Ovary (tissue), 9 donors: ENCODE results near the gene TXNDC17. TPM values are rescaled to one million over a fixed set of nuclear protein-coding genes. Genes with fewer than 3 reads are reported as not detected.

ENCODE experiments used
- DNase-seq, 5 donors: peaks; one replicate each; pipeline ENCODE4 v3.0.0-alpha.2; 2019 to 2020
- H3K27ac ChIP-seq, 2 donors: fragments of 200-600 bp; one replicate each; pipeline versions ENCODE4 v1.5.1 to v1.8.0; 2019 to 2022
- H3K27me3 ChIP-seq: fragments of 200-600 bp; one replicate; pipeline ENCODE4 v1.8.0; 2022
- H3K36me3 ChIP-seq: fragments of 200-600 bp; sonication (generic); one replicate; pipeline ENCODE4 v1.5.1; 2019
- H3K4me1 ChIP-seq: one replicate; pipeline ENCODE4 v1.8.1; 2013; ENCODE audit warnings: mild to moderate bottlenecking, moderate library complexity; ENCODE audit not compliant: insufficient read depth
- H3K4me3 ChIP-seq: fragments of 200-600 bp; sonication (generic); one replicate; pipeline ENCODE4 v1.5.1; 2017
- H3K9me3 ChIP-seq, 2 donors: fragments of 200-600 bp in 1 of 2; sonication (generic) in 1 of 2; one replicate each; pipeline versions ENCODE4 v1.5.1 to v1.8.1; 2013 to 2019; ENCODE audit warnings: mild to moderate bottlenecking in 1 of 2, moderate library complexity in 1 of 2
- EP300 ChIP-seq: sonication (generic); formaldehyde crosslinking; IDR thresholded peaks from one replicate; pipeline ENCODE4 v1.6.1; 2017; ENCODE audit warnings: antibody characterized with exemption
- POLR2A ChIP-seq: fragments of 450-650 bp; IDR thresholded peaks from one replicate; pipeline ENCODE4 v1.6.1; 2017; ENCODE audit warnings: antibody characterized with exemption, mild to moderate bottlenecking, moderate library complexity
- WGBS, 3 donors: extraction: QIAGEN DNeasy Blood & Tissue Kit in 1 of 3; methylation state at CpG; one replicate each; pipeline versions ENCODE4 v1.1.5 to v1.1.7; 2013 to 2017; 5-methylcytosine and 5-hydroxymethylcytosine counted together
- intact Hi-C, 4 donors: fragments of 100-400 bp; cut with DNase I; formaldehyde crosslinking; loops; one replicate each; pipeline versions ENCODE4 v1.11.0 to v1.15.1; 2022 to 2023
- polyA plus RNA-seq, 2 donors: library from polyadenylated mRNA; stranded (reverse); fragments of 200-250 nt in 1 of 2; fragments of 350-450 nt in 1 of 2; fragmentation: Illumina TruSeq in 1 of 2; extraction: RNeasy Lipid Tissue Mini Kit (QIAGEN cat#74804) in 1 of 2; gene quantifications; one replicate each; pipeline ENCODE4 v1.2.3, GENCODE V29; 2013 to 2014
- total RNA-seq, 7 donors: library from RNA; depleted of rRNA in 2 of 7; stranded (reverse); fragments of >200 nt in 2 of 7; fragmentation: NEBNext Ultra II Directional in 3 of 7; extraction: Animal tissue kit (Norgen Biotek cat#: 25700) in 3 of 7; gene quantifications; one replicate each; pipeline versions ENCODE4 v1.1.0 to v1.2.4, GENCODE V29; 2016 to 2023
- TF ChIP-seq, protein P1 (sequence below), 3 donors: fragments of 450-650 bp in 2 of 3; fragments of 200-600 bp in 1 of 3; IDR thresholded peaks; one replicate each; pipeline versions ENCODE4 v1.5.1 to v1.8.0; 2016 to 2022; ENCODE audit warnings: antibody characterized with exemption in 3 of 3, mild to moderate bottlenecking in 1 of 3
- donor health status: DM: no; HTN: no; CAD: no; lungs with moderate emphysema.
- donor health status: DM: no; HTN: no; CAD: no.
- donor health status: Bipolar disorder and iron deficiency.
- donor health status: DM: yes; HTN: yes; CAD: no.
- donor health status: DM: no; HTN: no; CAD: no.
- donor health status: DM: yes; HTN: yes; CAD: no.

TXNDC17 gene
- total and polyA plus RNA-seq, 9 donors, result 19.0 to 104 (median 41.3) TPM

DNA sequence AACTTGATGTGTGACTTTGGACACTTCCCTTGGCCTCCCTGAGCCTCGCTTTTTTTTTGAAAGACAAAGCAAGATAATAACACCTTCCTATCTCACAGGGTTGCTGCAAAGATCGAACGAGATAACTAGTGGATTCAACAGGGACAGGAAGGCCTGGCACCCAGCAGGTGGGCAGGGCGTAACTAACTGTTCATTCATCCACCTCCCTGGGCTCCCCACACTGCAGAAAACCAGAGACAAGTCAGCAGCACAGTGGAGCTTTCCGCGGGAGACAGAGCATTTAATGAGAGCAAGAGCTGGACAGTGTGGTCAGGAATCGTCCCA is 43.6 kb downstream of the TXNDC17 start:
- WGBS, 3 donors, result 63 to 69% (median 67%) methylated on average over 7 of the region's 7 CpGs
- H3K4me1 ChIP-seq, result no peaks in the 10 kb centered on the region
- TF ChIP-seq EP300, result no peak
- no peak for TF ChIP-seq POLR2A
- TF ChIP-seq, protein P1, sequence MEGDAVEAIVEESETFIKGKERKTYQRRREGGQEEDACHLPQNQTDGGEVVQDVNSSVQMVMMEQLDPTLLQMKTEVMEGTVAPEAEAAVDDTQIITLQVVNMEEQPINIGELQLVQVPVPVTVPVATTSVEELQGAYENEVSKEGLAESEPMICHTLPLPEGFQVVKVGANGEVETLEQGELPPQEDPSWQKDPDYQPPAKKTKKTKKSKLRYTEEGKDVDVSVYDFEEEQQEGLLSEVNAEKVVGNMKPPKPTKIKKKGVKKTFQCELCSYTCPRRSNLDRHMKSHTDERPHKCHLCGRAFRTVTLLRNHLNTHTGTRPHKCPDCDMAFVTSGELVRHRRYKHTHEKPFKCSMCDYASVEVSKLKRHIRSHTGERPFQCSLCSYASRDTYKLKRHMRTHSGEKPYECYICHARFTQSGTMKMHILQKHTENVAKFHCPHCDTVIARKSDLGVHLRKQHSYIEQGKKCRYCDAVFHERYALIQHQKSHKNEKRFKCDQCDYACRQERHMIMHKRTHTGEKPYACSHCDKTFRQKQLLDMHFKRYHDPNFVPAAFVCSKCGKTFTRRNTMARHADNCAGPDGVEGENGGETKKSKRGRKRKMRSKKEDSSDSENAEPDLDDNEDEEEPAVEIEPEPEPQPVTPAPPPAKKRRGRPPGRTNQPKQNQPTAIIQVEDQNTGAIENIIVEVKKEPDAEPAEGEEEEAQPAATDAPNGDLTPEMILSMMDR (IDR thresholded peaks at IDR 0.05), result no peak
- H3K36me3 ChIP-seq, result no peaks in the 10 kb centered on the region
- H3K27me3 ChIP-seq, result no peaks in the 10 kb centered on the region
- intact Hi-C loops, result no loop called here
- H3K4me3 ChIP-seq, result no peak overlapping the region
- H3K9me3 ChIP-seq, result no peaks in the 10 kb centered on the region
- no peak overlapping the region for H3K27ac ChIP-seq
- no peak for DNase-seq

DNA sequence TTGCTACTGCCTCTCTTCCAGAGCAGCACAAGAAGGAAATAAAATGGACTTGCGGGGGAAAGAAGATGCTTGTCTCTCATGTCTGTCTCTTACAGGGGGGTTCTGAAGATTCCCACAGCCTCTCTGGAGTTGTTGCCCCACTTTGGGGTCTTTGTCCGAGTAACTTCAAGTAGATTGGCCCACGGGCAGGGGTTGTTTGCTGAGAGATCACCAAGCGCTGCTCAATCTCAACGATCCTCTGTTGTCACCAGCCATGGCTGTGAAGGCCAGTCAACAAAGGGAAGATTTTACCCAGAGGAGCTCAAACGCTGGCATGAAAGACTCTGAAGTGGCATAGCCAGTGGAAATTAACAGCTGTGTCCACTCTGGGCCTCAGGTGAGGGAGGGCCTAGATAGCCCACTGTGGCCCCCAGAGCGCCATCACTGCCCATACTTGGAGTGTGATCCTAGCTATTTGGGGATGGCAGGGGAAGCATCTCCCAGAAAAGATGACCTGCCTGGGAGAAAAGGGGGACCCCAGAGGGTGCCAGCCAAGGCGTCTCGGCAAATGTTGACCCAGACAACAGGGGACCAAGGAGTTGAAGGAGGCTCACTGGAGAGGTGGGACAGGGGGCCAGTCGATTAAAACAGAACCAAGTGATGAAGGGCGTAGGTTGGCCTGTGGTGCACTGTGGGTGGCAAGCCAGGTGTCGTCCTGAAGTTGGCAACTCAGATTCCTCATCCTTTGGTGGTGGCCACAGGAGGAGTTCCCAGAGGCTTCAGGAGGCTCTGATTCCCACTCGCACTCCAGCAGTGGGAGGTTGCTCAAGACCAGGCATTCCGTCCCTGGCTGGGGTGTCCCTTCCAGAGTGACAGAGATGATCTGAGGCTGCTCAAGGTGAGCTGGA is 44.3 kb downstream of the TXNDC17 start:
- no peaks in the 10 kb centered on the region for H3K9me3 ChIP-seq
- TF ChIP-seq POLR2A (no peak), EP300 (no peak)
- TF ChIP-seq, protein P1 (IDR thresholded peaks at IDR 0.05), result no peak
- WGBS, 3 donors, result 82 to 88% (median 85%) methylated on average over 14 of the region's 14 CpGs
- no peaks in the 10 kb centered on the region for H3K27me3 ChIP-seq
- no peaks in the 10 kb centered on the region for H3K4me1 ChIP-seq
- H3K27ac ChIP-seq, result no peak overlapping the region
- no peak overlapping the region for H3K4me3 ChIP-seq
- no peak for DNase-seq
- intact Hi-C loops, result no loop called here
- H3K36me3 ChIP-seq, result no peaks in the 10 kb centered on the region

DNA sequence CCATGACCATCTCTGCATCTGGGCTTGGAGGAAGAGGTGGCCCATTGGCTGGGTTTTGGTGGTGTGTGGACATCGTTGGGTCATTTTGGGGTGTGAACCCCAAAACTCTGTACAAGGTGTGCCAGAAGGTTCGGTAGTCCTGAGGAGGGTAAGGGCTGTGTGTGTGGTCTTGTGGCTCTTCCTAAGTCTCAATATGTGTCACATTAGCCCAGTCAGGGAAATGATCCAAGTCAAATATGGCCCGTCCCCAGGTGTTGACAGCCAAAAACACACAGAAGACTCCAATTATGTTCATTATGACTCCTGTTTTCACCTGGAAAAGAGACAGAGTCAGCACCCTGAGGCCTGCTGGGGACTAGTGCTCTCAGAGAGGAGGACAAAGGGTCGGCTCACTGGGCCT is 45.2 kb downstream of the TXNDC17 start:
- no peak for DNase-seq
- intact Hi-C loops, result no loop called here
- H3K36me3 ChIP-seq, result no peaks in the 10 kb centered on the region
- no peak overlapping the region for H3K27ac ChIP-seq
- no peaks in the 10 kb centered on the region for H3K27me3 ChIP-seq
- WGBS, 3 donors, result 82 to 85% (median 83%) methylated on average over 4 of the region's 4 CpGs
- H3K9me3 ChIP-seq, result no peaks in the 10 kb centered on the region
- no peak for TF ChIP-seq EP300
- no peak for TF ChIP-seq POLR2A
- TF ChIP-seq, protein P1 (IDR thresholded peaks at IDR 0.05), result no peak
- H3K4me3 ChIP-seq, result no peak overlapping the region
- no peaks in the 10 kb centered on the region for H3K4me1 ChIP-seq

DNA sequence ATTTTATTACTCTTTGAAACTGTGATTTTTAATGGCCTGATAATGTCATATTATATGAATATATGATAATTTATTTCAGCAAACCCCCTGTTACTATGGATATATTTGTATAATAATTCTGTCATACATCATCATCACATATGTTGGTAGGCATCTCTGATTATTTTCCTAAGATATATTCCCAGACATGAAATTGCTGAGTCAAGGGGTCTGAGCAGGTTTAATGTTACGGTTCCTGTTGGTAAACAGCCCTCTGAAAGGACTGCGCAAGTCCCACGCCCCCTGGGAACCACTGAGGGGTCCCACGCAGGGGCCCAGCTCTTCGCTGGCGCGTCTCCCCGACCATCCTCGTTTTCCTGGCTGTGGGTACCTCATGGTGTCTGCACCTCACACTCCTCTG is 48.1 kb downstream of the TXNDC17 start:
- 86 to 87% (median 87%) methylated on average over 9 of the region's 9 CpGs for WGBS, 3 donors
- H3K9me3 ChIP-seq, result no peaks in the 10 kb centered on the region

More for the DNA sequence above, 48.1 kb downstream of the TXNDC17 start:
- Histone ChIP-seq H3K4me1 (no peaks in the 10 kb centered on the region), H3K4me3 (no peak overlapping the region), H3K27ac (no peak overlapping the region), H3K36me3 (no peaks in the 10 kb centered on the region), H3K27me3 (no peaks in the 10 kb centered on the region)
- intact Hi-C loops, result no loop called here
- no peak for TF ChIP-seq POLR2A
- TF ChIP-seq, protein P1 (IDR thresholded peaks at IDR 0.05), result no peak
- TF ChIP-seq EP300, result no peak
- no peak for DNase-seq
